Keratinocyte (primary cell): ENCODE data around the gene BFSP1.

ENCODE experiments used
- EZH2 ChIP-seq: IDR thresholded peaks from one replicate; pipeline ENCODE4 v1.6.1; 2012; ENCODE audit warnings: inconsistent platforms, mild to moderate bottlenecking, low read length, moderate library complexity
- TF ChIP-seq, protein P1 (sequence below), 3 experiments: IDR thresholded peaks in 1 of 3; conservative IDR thresholded peaks in 1 of 3; optimal IDR thresholded peaks in 1 of 3; 2 replicates in 2 of 3; 3 replicates in 1 of 3; pipeline versions ENCODE3 to v1.5.1; 2011; ENCODE audit warnings: low read length in 3 of 3, mild to moderate bottlenecking in 3 of 3, moderate library complexity in 2 of 3, control low read depth in 1 of 3, inconsistent platforms in 1 of 3; ENCODE audit not compliant: insufficient read depth in 2 of 3; ENCODE audit errors: extremely low read depth in 1 of 3

DNA sequence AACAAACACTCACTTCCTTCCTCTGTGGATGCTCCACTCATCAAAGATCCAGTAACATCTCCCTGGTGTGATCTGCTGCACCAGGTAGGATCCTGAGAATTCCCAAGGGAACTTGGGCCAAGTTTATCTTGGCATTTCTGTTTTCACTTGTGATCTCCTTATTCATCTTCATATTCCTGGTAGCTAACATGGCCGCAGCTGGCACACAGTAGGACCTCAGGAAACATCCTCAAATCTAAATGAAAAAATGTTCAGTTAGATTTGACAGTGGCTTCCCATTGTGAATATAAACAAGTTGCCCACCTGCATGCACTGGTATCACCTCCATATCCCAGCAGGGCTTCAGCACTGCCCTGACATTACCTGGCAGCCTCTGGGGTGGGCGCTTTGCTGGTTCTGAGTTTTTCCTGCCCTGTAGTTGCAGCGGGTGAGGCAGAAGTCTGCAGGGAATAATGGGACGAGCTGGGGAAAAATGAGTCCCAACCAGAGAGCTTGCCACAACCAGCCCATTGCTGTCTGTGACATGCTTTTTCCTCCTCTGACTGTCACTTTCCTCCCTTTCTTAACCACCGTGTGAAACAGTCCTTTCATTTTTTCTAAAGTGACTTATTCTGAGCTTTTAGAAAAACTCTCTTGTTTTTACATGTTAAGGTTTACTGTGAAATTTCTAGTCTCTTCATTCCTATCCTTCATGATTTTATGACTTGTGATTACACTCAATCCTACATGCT, 29.3 kb upstream of the BFSP1 start:
- TF ChIP-seq, protein P1, sequence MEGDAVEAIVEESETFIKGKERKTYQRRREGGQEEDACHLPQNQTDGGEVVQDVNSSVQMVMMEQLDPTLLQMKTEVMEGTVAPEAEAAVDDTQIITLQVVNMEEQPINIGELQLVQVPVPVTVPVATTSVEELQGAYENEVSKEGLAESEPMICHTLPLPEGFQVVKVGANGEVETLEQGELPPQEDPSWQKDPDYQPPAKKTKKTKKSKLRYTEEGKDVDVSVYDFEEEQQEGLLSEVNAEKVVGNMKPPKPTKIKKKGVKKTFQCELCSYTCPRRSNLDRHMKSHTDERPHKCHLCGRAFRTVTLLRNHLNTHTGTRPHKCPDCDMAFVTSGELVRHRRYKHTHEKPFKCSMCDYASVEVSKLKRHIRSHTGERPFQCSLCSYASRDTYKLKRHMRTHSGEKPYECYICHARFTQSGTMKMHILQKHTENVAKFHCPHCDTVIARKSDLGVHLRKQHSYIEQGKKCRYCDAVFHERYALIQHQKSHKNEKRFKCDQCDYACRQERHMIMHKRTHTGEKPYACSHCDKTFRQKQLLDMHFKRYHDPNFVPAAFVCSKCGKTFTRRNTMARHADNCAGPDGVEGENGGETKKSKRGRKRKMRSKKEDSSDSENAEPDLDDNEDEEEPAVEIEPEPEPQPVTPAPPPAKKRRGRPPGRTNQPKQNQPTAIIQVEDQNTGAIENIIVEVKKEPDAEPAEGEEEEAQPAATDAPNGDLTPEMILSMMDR (optimal IDR thresholded peaks at IDR 0.05 in 1 of 3, IDR thresholded peaks at IDR 0.05 in 1 of 3, conservative IDR thresholded peaks at IDR 0.05 in 1 of 3; ENCODE audit: extremely low read depth in 1 of 3, insufficient read depth in 2 of 3, low read length in 3 of 3) = no peak
- no peak for TF ChIP-seq EZH2
